ENCODE measurements around the gene ATP13A4. TPM values are rescaled to one million over a fixed set of nuclear protein-coding genes. Genes with fewer than 3 reads are reported as not detected.

Gene ATP13A4
- total and polyA plus RNA-seq, 2 of the 8 experiments (the other 6 are each of a cell fraction or from before 2014, with no cell fraction given) = 0.12 TPM; not detected in 1

DNA sequence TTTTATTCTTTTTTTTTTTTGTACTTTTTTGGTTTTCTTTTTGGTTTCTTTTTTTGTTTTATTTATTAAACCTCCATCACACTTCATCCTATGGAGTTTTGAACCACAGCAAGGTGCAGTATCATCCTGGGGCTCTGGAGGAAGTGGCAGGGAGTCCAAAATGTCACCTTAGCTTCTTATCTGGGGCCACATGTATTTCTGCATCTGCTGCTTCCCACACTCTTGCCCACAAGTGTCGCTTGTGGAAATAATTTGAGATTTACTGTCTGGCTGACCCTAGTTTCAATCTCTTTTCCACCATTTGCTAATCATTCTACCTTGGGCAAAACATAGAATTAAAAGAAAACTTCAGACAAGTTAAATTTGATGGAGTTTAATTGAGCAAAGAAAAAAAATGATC lies 44.7 kb upstream of the ATP13A4 start:
- Histone ChIP-seq H3K18ac (ENCODE audit: extremely low read depth, low read length) (no peak overlapping the region), H3K9ac (replicated peaks in 1 of 4; ENCODE audit: extremely low read depth in 1 of 4, low read depth in 3 of 4, low read length in 3 of 4) (no peak overlapping the region), H3K56ac (replicated peaks; ENCODE audit: insufficient read length, low read depth, low read length) (no peak overlapping the region), H4K91ac (replicated peaks; ENCODE audit: insufficient read length, low read length) (no peak overlapping the region), H3K14ac (ENCODE audit: insufficient read length) (no peak overlapping the region), H2BK15ac (ENCODE audit: low read length) (no peak overlapping the region), H2AK5ac (ENCODE audit: low read depth, low read length) (no peak overlapping the region), H4K5ac (ENCODE audit: insufficient read length, low read depth, low read length) (no peak overlapping the region), H4K8ac (ENCODE audit: extremely low read depth, insufficient read depth, low read length) (no peak overlapping the region), H3K36me3 (ENCODE audit: control insufficient read depth in 2 of 4, insufficient read depth in 4 of 4, low read length in 3 of 4) (peaks cover 0 to 5% (median 0%) of the 10 kb centered on the region in 4 experiments; a peak in 2 of 8 replicates), H3K4me1 (replicated peaks in 1 of 4; ENCODE audit: control insufficient read depth in 3 of 4, insufficient read depth in 4 of 4, low read length in 3 of 4) (no peaks in the 10 kb centered on the region; a peak in 1 of 7 replicates), H2AFZ (ENCODE audit: low read length) (no peak overlapping the region), H3K79me1 (ENCODE audit: low read depth, low read length) (peaks cover 6% of the 10 kb centered on the region), H3K79me2 (ENCODE audit: control insufficient read depth in 1 of 2, insufficient read depth in 2 of 2, low read length in 2 of 2) (peaks cover 8 to 92% of the 10 kb centered on the region in 2 experiments; a peak in 3 of 4 replicates), H3K4me2 (ENCODE audit: insufficient read depth in 1 of 2, low read depth in 2 of 2, low read length in 2 of 2) (no peak overlapping the region), H3K27me3 (replicated peaks in 1 of 4; ENCODE audit: control insufficient read depth in 3 of 4, extremely low read depth in 1 of 4, insufficient read depth in 3 of 4, low read length in 3 of 4) (no peaks in the 10 kb centered on the region), H3K27ac (ENCODE audit: low read depth, low read length) (no peak overlapping the region), H2BK120ac (replicated peaks; ENCODE audit: low read depth, low read length) (no peak overlapping the region), H3K23me2 (ENCODE audit: low read depth, low read length) (no peaks in the 10 kb centered on the region), H2BK5ac (ENCODE audit: low read depth, low read length) (no peak overlapping the region), H3K9me3 (ENCODE audit: insufficient read depth in 2 of 2, low read depth in 1 of 2, low read length in 1 of 2) (no peaks in the 10 kb centered on the region), H3K23ac (ENCODE audit: insufficient read length) (no peak overlapping the region), H4K20me1 (replicated peaks in 1 of 2; ENCODE audit: control insufficient read depth in 1 of 2, insufficient read depth in 2 of 2, low read length in 2 of 2) (peaks cover 0 to 2% of the 10 kb centered on the region in 2 experiments), H3K4me3 (ENCODE audit: extremely low read depth in 1 of 4, insufficient read depth in 2 of 4, low read depth in 3 of 4, low read length in 4 of 4) (no peak overlapping the region), H2BK20ac (ENCODE audit: low read length) (no peak overlapping the region), H2BK12ac (ENCODE audit: low read depth, low read length) (no peak overlapping the region), H3K4ac (replicated peaks; ENCODE audit: insufficient read length, low read depth, low read length) (no peak overlapping the region)
- 96% methylated on average over 1 of the region's 1 CpG; no CpG with 5 or more reads in 1 of the 2 experiments for WGBS, 2 experiments (ENCODE audit: extremely low coverage in 1 of 2, insufficient coverage in 1 of 2, insufficient read length in 1 of 2, insufficient replicate concordance in 2 of 2, low coverage in 1 of 2, low lambda C conversion rate in 2 of 2, missing lambda C conversion rate in 1 of 2)
- TF ChIP-seq POLR2A (IDR thresholded peaks at IDR 0.05; ENCODE audit: control extremely low read depth in 1 of 2, low read depth in 2 of 2, low read length in 2 of 2) (no peak), CEBPB (IDR thresholded peaks at IDR 0.05; ENCODE audit: low read depth, low read length) (no peak), BCL11A (IDR thresholded peaks at IDR 0.05; ENCODE audit: low read depth in 2 of 2, low read length in 2 of 2) (no peak), HDAC6 (IDR thresholded peaks at IDR 0.05; ENCODE audit: low read depth, low read length) (no peak), TAF7 (optimal IDR thresholded peaks at IDR 0.05; ENCODE audit: borderline replicate concordance, low read depth, low read length) (no peak)
- TF ChIP-seq, protein P1, sequence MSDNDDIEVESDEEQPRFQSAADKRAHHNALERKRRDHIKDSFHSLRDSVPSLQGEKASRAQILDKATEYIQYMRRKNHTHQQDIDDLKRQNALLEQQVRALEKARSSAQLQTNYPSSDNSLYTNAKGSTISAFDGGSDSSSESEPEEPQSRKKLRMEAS (IDR thresholded peaks at IDR 0.05) = no peak
- FAIRE-seq = no peak
- ChIA-PET CTCF (ENCODE audit: partially characterized antibody) (no interaction called here), POLR2A (ENCODE audit: partially characterized antibody) (no interaction called here)
- DNase-seq (ENCODE audit: low read depth in 1 of 2, low spot score in 2 of 2) = no peak
